H9 (cell line): Measurements from ENCODE around the gene SKP2. TPM values are rescaled to one million over a fixed set of nuclear protein-coding genes. Genes with fewer than 3 reads are reported as not detected.

Experiments
- DNase-seq: peaks from one replicate; pipeline ENCODE4 v3.0.0-alpha.2; 2017
- H2AFZ ChIP-seq: one replicate; pipeline ENCODE4 v1.6.1; 2013; ENCODE audit warnings: mild to moderate bottlenecking, low read length, control low read depth, moderate library complexity
- H2AK5ac ChIP-seq: 2 replicates; pipeline ENCODE4 v1.6.1; 2013; ENCODE audit warnings: low read length, control low read depth, mixed read lengths; ENCODE audit not compliant: insufficient read length
- H2BK120ac ChIP-seq: one replicate; pipeline ENCODE4 v1.6.1; 2013; ENCODE audit warnings: low read depth, mild to moderate bottlenecking, low read length, control low read depth, inconsistent platforms; ENCODE audit not compliant: poor library complexity, severe bottlenecking
- H2BK12ac ChIP-seq: 2 replicates; pipeline ENCODE4 v1.6.1; 2013; ENCODE audit warnings: low read length, control low read depth, mixed read lengths, low read depth; ENCODE audit not compliant: insufficient read length
- H2BK15ac ChIP-seq: 2 replicates; pipeline ENCODE4 v1.6.1; 2013; ENCODE audit warnings: low read depth, low read length, control low read depth
- H2BK20ac ChIP-seq: one replicate; pipeline ENCODE4 v1.6.1; 2013; ENCODE audit warnings: low read depth, mild to moderate bottlenecking, low read length, control low read depth, inconsistent platforms; ENCODE audit not compliant: poor library complexity, severe bottlenecking
- H2BK5ac ChIP-seq: 2 replicates; pipeline ENCODE4 v1.6.1; 2013; ENCODE audit warnings: low read length, control low read depth, mixed read lengths; ENCODE audit not compliant: insufficient read length
- H3K14ac ChIP-seq: 2 replicates; pipeline ENCODE4 v1.6.1; 2013; ENCODE audit warnings: low read length, control low read depth; ENCODE audit not compliant: insufficient read depth
- H3K18ac ChIP-seq: 2 replicates; pipeline ENCODE4 v1.6.1; 2013; ENCODE audit warnings: low read depth, mild to moderate bottlenecking, mixed read lengths, low read length, control low read depth; ENCODE audit not compliant: insufficient read length
- H3K23ac ChIP-seq: 2 replicates; pipeline ENCODE4 v1.6.1; 2013; ENCODE audit warnings: low read length, control low read depth, mixed read lengths, low read depth; ENCODE audit not compliant: insufficient read length
- H3K23me2 ChIP-seq: 2 replicates; pipeline ENCODE4 v1.6.1; 2013; ENCODE audit warnings: low read depth, mild to moderate bottlenecking, mixed read lengths, low read length, control low read depth; ENCODE audit not compliant: insufficient read length, poor library complexity, severe bottlenecking
- H3K27ac ChIP-seq: 2 replicates; pipeline ENCODE4 v1.5.1; 2013; ENCODE audit warnings: low read length, control low read depth, mixed read lengths, low read depth; ENCODE audit not compliant: insufficient read length
- H3K27me3 ChIP-seq: 2 replicates; pipeline ENCODE4 v1.6.1; 2013; ENCODE audit warnings: low read length, control low read depth, inconsistent platforms; ENCODE audit not compliant: insufficient read depth
- H3K4ac ChIP-seq: 2 replicates; pipeline ENCODE4 v1.6.1; 2013; ENCODE audit warnings: low read depth, mild to moderate bottlenecking, control low read depth, inconsistent platforms, low read length, moderate library complexity
- H3K4me1 ChIP-seq: 2 replicates; pipeline ENCODE4 v1.6.1; 2013; ENCODE audit warnings: low read length, control low read depth, inconsistent platforms; ENCODE audit not compliant: insufficient read depth
- H3K4me2 ChIP-seq: 2 replicates; pipeline ENCODE4 v1.6.1; 2013; ENCODE audit warnings: low read length, control low read depth, mixed read lengths; ENCODE audit not compliant: insufficient read length, insufficient read depth
- H3K56ac ChIP-seq: 2 replicates; pipeline ENCODE4 v1.6.1; 2013; ENCODE audit warnings: low read depth, mild to moderate bottlenecking, mixed read lengths, low read length, control low read depth; ENCODE audit not compliant: insufficient read length
- H3K79me1 ChIP-seq: 2 replicates; pipeline ENCODE4 v1.6.1; 2013; ENCODE audit warnings: low read depth, mild to moderate bottlenecking, moderate library complexity, low read length, control low read depth, inconsistent platforms; ENCODE audit not compliant: insufficient read depth, poor library complexity, severe bottlenecking
- H3K79me2 ChIP-seq: 2 replicates; pipeline ENCODE4 v1.6.1; 2013; ENCODE audit warnings: low read length, control low read depth, inconsistent platforms; ENCODE audit not compliant: insufficient read depth
- H3K9ac ChIP-seq: 2 replicates; pipeline ENCODE4 v1.6.1; 2013; ENCODE audit warnings: low read length, control low read depth, mixed read lengths; ENCODE audit not compliant: insufficient read length; ENCODE audit errors: extremely low read depth
- H3K9me3 ChIP-seq: one replicate; pipeline ENCODE4 v1.6.1; 2013; ENCODE audit warnings: low read depth, low read length, inconsistent platforms; ENCODE audit not compliant: control insufficient read depth
- H3T11ph ChIP-seq: one replicate; pipeline ENCODE4 v1.6.1; 2013; ENCODE audit warnings: mild to moderate bottlenecking, low read length, control low read depth, inconsistent platforms
- H4K20me1 ChIP-seq: one replicate; pipeline ENCODE4 v1.6.1; 2013; ENCODE audit not compliant: control insufficient read depth, insufficient read length, insufficient read depth
- H4K5ac ChIP-seq: 2 replicates; pipeline ENCODE4 v1.6.1; 2013; ENCODE audit warnings: low read depth, mild to moderate bottlenecking, mixed read lengths, low read length, control low read depth; ENCODE audit not compliant: insufficient read length
- H4K8ac ChIP-seq: replicated peaks from 2 replicates; pipeline ENCODE4 v1.6.1; 2013; ENCODE audit warnings: low read length, control low read depth, mixed read lengths, low read depth; ENCODE audit not compliant: insufficient read length
- H4K91ac ChIP-seq: 2 replicates; pipeline ENCODE4 v1.6.1; 2013; ENCODE audit warnings: low read depth, mild to moderate bottlenecking, moderate library complexity, mixed read lengths, low read length, control low read depth; ENCODE audit not compliant: insufficient read length
- H3K27ac Mint-ChIP-seq, 3 experiments: 2 replicates in 2 of 3; 3 replicates in 1 of 3; pipeline ENCODE4 v1.8.0; 2020 to 2021; ENCODE audit warnings: mixed read lengths in 3 of 3, mild to moderate bottlenecking in 1 of 3, moderate library complexity in 1 of 3
- H3K27me3 Mint-ChIP-seq: 2 replicates; pipeline ENCODE4 v1.8.0; 2021; ENCODE audit warnings: low read depth, mild to moderate bottlenecking, moderate library complexity, mixed read lengths
- H3K36me3 Mint-ChIP-seq, 3 experiments: 2 replicates in 2 of 3; 3 replicates in 1 of 3; pipeline ENCODE4 v1.8.0; 2020 to 2021; ENCODE audit warnings: low read depth in 3 of 3, mixed read lengths in 3 of 3; ENCODE audit not compliant: insufficient read depth in 1 of 3
- H3K4me1 Mint-ChIP-seq, 2 experiments: 2 replicates each; pipeline ENCODE4 v1.8.0; 2020; ENCODE audit warnings: mixed read lengths in 2 of 2
- H3K4me3 Mint-ChIP-seq, 2 experiments: 2 replicates in 1 of 2; 3 replicates in 1 of 2; pipeline ENCODE4 v1.8.0; 2020 to 2021; ENCODE audit warnings: mild to moderate bottlenecking in 2 of 2, mixed read lengths in 2 of 2, moderate library complexity in 1 of 2
- H3K9me3 Mint-ChIP-seq, 2 experiments: 2 replicates in 1 of 2; 3 replicates in 1 of 2; pipeline ENCODE4 v1.8.0; 2020; ENCODE audit warnings: mild to moderate bottlenecking in 2 of 2, mixed read lengths in 2 of 2, moderate library complexity in 1 of 2
- WGBS: extraction: QIAGEN DNeasy Blood & Tissue Kit; methylation state at CpG from one replicate; pipeline ENCODE4 v1.1.7; 2013; ENCODE audit warnings: missing lambda C conversion rate, low lambda C conversion rate, mixed read lengths; ENCODE audit not compliant: insufficient read length; ENCODE audit errors: extremely low coverage; 5-methylcytosine and 5-hydroxymethylcytosine counted together
- total RNA-seq: library from RNA; stranded (reverse); gene quantifications from 2 replicates; pipeline ENCODE4 v1.2.1, GENCODE V29; 2021
- TF ChIP-seq, protein P1 (sequence below): fragments of 200-600 bp; sonication (generic); conservative IDR thresholded peaks from 3 replicates; pipeline ENCODE4 v1.8.0; 2021; ENCODE audit warnings: antibody characterized with exemption, mild to moderate bottlenecking

The SKP2 gene
- total RNA-seq, 1 experiment from 2014 or later = 103 TPM

DNA sequence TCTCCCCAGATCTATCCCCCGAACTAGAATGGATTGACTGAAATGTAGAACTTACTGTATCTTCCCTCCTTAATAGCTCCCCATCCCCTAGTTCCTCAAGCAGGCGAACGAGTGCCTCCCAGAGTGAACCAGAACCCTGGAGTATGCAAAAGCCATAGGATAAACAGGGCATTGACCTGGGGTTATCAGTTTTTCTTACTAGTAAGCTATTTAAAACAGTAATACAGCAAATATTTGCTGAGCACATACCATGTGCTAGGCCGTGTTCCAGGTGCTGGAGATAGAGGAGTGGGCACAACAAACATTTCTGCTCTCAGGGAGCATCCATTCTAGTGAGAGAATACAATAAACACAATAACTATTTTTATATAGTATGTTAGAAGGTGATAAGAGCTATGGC, 1.8 kb downstream of the SKP2 start:
- Histone ChIP-seq H3K27me3 (no peaks in the 10 kb centered on the region), H3K23ac (no peak overlapping the region), H2BK120ac (no peak overlapping the region), H2AK5ac (no peak overlapping the region), H3K23me2 (peaks cover 11% of the 10 kb centered on the region), H3K4ac (no peak overlapping the region), H3K79me1 (peaks cover 12% of the 10 kb centered on the region), H4K91ac (no peak overlapping the region), H3K18ac (no peak overlapping the region), H4K20me1 (no peaks in the 10 kb centered on the region), H3K9me3 (no peaks in the 10 kb centered on the region), H3K4me2 (peak overlapping the region; percentile 92), H2AFZ (no peak overlapping the region), H3T11ph (no peak overlapping the region), H3K14ac (no peak overlapping the region), H4K5ac (no peak overlapping the region), H2BK5ac (no peak overlapping the region), H2BK15ac (no peak overlapping the region), H3K79me2 (peaks cover 4% of the 10 kb centered on the region; the same call in 1 of the 2 replicates), H4K8ac (no peak overlapping the region), H2BK12ac (no peak overlapping the region), H3K4me1 (no peaks in the 10 kb centered on the region), H3K56ac (no peak overlapping the region), H3K9ac (no peak overlapping the region), H2BK20ac (no peak overlapping the region), H3K27ac (no peak overlapping the region)
- peak overlapping the region; percentile 46 to 68 for H3K4me3 Mint-ChIP-seq
- peak overlapping the region in 1 of 3 experiments; percentile 23; a peak in 2 of 7 replicates for H3K27ac Mint-ChIP-seq
- peaks cover 21 to 32% of the 10 kb centered on the region in 2 experiments for H3K4me1 Mint-ChIP-seq
- WGBS = no CpG with 5 or more reads among the region's 4 CpGs
- no peaks in the 10 kb centered on the region for H3K27me3 Mint-ChIP-seq
- TF ChIP-seq, protein P1, sequence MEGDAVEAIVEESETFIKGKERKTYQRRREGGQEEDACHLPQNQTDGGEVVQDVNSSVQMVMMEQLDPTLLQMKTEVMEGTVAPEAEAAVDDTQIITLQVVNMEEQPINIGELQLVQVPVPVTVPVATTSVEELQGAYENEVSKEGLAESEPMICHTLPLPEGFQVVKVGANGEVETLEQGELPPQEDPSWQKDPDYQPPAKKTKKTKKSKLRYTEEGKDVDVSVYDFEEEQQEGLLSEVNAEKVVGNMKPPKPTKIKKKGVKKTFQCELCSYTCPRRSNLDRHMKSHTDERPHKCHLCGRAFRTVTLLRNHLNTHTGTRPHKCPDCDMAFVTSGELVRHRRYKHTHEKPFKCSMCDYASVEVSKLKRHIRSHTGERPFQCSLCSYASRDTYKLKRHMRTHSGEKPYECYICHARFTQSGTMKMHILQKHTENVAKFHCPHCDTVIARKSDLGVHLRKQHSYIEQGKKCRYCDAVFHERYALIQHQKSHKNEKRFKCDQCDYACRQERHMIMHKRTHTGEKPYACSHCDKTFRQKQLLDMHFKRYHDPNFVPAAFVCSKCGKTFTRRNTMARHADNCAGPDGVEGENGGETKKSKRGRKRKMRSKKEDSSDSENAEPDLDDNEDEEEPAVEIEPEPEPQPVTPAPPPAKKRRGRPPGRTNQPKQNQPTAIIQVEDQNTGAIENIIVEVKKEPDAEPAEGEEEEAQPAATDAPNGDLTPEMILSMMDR = no peak
- DNase-seq = no peak
- 0 out of 5 replicates have a peak, but pooled peaks cover 0 to 3% of the 10 kb centered on the region in 2 experiments for H3K9me3 Mint-ChIP-seq
- H3K36me3 Mint-ChIP-seq = peaks cover 23 to 54% (median 46%) of the 10 kb centered on the region in 3 experiments; a peak in 6 of 7 replicates
